Islet of Langerhans (tissue), 1 donor: ENCODE data around the gene PEX10.

Experiments used
- FAIRE-seq: peaks from one replicate; lab custom pipeline; 2011; peaks lifted over from hg19 to GRCh38; lab: Jason Lieb, UNC

Gene PEX10

DNA sequence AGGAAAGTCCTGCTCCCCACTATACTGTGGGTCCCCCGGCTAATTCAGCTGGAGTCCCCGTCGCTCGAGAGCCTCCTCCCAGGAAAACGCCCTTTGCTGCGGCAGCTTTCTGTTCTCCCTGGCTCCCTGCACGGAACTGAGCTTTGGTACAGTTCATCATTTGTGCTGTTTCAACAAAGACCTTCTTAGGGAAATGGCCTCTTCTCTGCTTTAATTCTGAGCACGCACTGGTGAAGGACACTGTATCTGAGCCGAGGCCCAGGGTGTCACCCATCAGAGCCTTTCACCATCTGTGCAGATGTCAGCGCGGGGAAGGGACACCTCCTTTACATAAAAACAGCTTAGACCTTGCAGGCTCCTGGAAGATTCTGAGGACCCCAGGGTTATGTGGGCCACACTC, 13.5 kb upstream of the PEX10 start:
- FAIRE-seq: no peak

DNA sequence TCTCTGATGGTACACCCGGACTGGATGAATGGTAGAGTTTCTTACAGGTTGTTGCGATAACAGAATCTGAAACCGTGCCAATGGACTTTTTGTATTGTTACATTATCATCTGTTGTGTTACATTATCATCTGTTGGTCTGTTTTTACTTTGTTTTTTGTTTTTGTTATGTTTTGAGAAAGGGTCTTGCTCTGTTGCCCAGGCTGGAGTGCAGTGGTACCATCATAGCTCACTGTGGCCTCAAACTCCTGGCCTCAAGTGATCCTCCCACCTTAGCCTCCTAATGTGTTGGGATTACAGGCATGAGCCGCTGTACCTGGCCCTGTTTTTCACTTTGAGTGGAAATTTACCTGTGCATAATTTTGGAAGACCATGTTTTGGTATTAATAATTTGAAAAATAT, 10.2 kb upstream of the PEX10 start:
- no peak for FAIRE-seq

DNA sequence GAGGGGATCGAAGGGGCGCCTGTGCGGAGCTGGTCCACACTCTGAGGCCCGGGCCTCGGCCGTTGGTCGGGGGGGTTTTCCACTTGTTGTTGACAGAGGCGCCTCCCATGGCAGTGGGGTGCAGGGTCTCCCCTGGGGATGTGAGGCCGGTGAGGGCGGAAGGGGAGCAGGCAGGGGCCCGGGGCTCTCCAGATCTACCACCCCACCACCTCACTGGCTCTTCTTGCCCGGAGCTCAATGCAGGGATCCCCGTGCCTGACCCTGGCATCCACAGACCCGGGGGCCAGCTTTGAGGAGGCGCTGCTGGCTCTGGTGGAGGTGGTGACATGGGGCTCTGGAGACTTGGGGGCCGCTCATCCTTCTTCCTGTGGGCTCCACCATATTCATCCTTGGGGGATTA, 7.1 kb upstream of the PEX10 start:
- no peak for FAIRE-seq

DNA sequence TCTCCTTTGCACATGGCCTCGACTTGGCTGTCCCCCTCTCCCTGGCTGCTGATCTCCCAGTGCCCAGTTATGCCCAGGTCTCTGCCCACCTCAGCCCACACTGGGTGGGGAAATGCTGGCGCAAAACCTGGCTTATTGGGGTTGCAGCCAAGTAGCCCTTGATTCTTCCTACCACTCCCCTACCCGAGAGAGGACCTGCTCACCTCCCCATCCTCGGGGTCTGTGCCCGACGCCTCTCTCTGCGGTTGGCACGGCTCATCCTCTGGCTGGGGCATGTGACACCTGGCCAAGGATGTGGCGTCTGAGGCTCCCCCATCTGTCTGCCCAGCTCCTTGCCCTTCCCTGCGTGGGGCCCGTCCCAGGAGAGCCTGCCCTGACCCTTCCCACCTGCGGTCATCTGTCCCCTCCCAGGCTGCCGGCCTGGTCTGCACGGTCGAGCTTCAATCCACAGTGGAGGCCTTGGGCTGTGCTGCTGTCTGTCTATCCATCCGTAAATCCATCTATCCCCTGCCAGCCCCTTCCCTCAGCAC, 6.5 kb upstream of the PEX10 start:
- no peak for FAIRE-seq

DNA sequence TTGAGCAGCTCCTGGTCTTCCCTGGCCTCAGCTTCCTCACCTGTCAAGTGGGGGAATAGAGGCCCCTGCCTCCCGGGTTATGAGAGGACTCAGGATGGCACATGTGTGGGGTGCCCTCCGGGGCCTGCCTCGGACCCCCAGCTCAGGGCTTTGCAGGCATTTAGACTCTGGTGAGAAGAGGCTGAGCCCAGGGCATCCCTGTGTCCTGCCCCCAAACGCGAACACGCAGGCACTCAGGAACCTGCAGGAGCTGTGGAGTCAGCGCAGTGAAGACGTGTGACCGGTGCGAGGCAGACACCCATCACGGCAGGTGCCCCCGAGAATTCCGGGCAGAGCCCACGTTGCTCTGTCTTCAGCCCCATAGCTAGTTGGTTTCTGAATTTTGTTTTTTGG, 5.5 kb upstream of the PEX10 start:
- no peak for FAIRE-seq

DNA sequence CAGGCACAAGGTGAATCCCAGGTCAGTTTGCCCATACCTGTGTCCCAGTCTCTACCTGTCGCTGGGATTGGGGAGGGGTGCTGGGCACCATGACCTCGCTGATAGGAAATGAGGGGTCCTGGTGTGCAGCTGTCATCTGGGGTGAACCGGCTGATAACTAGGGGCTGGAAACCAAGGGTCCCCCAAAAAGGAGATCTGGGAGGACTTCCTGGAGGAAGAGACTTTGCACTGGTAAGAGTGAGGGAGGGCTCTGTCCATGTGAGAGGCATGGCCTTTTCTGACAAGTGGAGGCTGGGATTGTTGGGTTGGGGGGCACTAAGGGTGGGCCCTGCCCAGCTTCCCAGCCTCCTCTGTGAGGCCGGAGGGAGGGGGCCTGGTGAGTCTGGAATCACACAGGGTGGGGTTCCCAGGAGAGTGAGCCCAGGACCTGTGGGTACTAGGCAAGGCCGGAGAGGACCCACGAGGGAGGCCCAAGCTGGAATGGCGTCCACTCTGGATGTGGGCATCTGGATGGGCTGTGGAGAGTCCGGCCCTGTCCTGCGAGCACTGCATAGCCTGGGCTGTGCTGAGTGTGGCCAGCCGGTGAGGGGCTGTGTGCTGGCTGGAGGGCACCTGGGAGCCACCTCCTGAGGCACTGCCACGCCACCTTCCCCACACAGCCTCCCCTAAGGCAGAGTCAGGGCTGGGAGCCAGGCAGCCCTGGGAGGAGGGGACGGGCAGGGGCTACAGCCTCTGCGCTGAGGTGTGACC, 4.9 kb upstream of the PEX10 start:
- FAIRE-seq: no peak

DNA sequence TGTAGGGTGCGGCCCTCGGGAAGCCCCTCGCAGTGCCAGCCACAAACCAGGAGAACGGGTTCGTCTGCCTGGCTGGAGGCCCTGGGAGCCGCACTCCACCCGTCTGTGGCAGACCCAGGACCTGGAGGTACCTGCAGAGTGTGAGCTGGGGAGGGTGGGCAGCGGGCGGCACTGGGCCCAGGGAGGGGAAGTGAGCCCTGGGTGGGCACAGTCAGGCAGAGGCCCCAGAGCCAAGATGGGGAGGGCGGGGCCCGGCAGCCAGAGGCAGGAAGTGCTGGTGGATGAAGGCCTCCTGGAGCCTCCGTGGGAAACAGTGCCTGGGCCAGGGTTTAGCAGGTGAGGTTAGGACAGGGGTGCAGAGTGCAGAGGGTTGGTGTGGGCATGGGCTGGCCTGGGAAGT, 4.0 kb upstream of the PEX10 start:
- no peak for FAIRE-seq

DNA sequence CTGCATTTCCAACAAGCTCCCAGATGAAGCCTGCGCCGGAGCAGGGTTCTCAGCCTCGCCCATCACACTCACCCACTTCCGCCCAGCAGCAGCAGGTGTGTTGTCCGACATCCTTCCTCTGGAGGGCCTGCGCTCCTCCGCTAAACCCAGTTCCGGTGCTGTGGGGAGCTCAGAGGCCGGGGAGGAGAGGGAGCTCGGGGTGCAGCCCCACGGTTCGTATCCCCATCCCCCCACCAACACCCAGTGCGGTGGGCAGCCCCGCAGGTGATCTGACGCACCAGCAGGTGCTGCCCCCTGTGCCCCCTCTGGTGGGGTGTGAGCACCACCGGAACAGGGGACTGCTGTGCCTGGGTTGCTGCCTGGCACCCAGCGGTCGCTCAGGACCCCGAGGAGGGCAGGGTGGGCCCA, 3.4 kb upstream of the PEX10 start:
- no peak for FAIRE-seq

DNA sequence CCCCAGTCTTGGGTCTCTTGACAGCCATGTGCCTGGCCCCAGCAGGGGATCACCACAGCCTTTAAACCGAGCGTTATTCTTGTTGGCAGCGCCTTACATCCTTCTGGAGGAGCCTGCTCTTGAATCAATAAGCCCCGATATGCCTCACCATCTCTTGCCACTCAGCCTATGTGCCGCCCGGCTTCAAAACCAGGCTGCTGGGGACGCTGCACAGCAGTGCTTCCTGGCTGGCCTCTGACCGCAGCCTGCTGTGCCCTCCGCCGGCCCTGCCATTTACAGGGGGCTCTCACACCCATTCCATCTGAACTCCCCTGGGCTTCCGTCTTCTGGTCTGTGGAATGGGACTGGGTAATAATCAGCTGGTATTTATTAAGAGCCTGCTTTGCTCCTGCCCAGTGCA, 3.0 kb upstream of the PEX10 start:
- no peak for FAIRE-seq

DNA sequence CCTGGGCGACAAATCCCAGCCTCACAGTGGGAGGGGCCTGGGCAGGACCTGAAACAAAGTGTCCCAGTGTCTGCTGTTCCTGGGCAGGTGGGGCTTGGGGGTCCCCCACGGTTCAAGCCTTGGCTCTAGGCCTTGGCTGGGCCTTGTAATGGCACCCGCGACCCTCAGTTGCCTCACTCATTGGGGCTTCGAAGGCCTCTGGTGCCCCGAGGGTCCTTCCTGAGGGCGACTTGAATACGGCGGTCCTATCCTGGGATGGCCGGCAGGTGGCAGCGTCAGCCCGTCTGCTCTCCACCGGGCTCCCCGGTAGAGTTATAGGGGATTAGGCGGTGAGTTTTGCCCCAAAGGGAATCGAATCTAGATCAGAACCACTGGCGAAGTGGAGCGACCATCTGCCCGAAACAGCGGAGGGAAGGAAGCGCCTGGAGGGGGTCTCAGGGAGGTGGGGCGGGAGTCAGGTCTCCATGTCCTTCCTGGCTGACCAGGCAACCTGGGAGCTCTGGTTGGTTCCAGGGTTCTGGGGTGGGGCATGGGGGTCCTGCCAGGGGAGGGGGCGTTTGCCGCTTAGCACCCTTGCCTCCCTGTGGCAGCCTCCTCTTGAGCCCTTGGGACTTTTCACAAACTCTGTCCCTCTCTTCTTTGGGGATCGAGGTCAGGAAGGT, 2.1 kb upstream of the PEX10 start:
- no peak for FAIRE-seq

DNA sequence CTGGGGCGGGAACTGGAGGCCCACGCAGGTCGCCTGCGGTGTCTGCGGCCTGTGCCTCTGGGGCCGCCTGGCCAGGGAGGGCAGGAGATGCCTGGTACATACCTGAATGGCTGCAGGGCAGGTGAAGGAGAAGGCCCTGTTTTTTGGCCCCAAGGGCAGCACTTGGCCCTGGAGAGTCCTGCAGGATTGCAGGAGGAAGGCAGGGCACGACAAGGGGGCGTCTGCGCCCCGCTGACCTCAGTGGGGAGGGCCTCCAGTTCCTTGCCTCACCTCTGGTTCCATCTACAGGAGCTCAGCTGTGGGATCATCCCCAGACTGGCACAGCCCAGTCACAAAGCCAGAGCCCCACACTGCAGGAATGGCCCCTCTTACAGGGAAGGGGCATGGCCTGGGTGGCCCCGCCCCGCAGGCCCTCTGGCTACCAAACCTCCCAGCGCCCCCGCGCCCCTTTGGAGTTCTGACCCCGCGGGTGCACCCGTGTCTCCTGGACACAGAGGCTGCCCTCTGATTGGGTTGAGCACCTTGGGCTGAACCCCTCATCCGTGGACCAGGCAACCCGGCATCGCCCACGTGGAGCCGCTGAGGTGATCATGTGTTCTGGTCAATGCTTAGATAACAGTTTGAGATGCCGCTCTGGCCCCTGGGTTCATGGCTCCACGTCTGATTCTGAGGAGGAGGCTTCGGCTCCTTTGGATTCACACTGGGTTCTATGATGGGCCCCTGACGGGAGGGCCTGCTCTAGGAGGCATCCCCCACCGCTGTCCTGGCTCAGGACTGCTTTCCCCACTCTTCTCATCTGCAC, 1.3 kb upstream of the PEX10 start:
- no peak for FAIRE-seq

DNA sequence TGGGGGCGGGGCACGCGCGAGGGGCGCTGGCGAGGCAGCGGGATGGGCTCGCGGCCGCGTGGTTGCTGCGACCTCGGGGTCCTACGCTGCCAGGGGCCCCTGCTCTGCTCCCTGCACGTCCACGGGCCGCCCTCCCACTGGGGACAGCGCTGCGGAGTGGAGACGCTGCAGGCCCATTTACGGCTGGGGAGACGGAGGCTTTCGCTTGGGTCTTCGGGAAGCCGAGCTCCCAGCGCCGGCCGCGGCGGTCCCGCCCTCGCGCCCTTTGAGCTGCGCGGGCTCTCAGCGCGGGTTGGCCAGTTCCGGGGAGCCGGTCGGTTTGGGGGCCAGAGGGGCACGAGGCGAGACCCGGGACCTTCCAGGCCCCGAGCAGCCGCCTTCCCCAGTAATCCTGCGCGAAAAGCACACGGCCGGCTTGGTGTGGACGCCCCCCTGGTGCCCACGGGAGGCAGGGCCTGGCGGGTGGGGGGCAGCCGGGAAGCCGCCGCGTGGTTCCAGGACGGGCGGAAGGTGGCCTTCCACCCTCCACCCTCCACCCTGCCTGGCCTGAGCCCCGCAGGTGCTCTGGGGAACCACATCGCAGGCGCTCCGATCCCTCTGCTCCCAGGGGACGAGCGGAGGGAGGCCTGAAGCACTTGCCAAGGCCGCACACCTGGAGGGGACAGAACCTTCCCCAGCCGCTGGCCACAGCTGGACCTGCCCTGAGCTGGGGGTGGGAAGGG, 570 bp upstream of the PEX10 start:
- no peak for FAIRE-seq

DNA sequence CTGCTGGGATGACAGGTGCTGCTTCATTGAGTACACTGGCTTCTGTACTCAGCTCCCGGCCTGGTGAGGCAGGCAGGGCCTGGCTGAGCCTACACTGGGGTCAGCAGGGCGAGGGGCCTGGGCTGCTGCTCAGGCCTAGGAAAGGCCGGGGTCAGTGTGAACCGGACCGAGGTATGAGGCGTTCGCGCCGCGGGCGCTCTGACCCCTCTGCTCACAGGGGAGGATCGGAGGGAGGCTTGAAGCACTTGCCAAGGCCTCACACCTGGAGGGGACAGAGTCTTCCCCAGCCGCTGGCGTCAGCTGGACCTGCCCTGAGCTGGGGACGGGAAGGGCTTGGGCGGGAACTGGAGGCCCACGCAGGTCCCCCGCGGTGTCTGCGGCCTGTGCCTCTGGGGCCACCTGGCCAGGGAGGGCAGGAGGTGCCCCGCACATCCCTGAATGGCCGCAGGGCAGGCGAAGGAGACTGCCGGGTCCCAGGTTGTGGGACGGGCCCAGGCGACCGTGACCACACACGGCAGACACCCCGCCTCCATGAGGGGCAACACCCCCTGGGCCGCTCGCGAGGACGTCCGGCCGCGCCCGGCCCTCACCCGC, 466 bp downstream of the PEX10 start:
- no peak for FAIRE-seq

DNA sequence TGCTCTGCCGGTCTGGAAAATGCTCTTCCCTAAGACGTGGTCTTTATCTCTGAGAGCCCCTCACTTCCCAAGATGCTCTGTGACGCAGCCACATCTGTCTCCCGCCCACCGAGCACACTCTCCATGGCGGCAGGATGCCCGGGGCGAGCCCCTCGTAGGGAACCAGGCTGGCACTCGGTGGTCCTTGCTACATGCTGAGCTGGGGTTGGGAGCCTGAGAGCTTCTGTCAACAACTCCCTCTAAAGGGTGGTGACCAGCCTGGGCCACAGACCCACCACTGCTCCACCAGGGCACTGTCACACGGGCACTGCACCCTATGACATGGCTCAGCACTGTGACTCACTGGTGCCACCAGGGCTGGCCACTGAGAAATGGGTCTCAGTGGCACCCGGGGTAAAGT, 2.6 kb downstream of the PEX10 start:
- no peak for FAIRE-seq

DNA sequence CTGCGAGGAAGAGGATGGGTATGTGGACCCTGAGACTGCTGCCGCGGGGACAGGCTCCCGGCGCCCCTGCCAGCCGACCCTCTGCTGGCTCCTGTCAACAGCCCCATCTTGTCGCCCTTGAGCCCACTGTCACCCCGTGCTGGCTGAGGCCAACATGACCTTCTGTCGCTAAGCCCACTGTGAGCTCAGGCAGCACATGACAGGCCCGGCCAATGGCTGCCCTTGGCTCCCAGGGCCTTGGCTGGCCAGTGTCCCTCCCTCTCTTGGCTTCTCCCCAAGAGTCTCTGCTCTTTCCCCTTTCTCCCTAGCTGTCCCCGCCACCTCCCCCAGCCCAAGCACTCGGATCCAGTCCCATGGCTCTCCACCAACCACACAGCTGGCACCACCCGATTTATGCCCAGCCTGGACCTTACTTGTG, 3.5 kb downstream of the PEX10 start:
- no peak for FAIRE-seq

DNA sequence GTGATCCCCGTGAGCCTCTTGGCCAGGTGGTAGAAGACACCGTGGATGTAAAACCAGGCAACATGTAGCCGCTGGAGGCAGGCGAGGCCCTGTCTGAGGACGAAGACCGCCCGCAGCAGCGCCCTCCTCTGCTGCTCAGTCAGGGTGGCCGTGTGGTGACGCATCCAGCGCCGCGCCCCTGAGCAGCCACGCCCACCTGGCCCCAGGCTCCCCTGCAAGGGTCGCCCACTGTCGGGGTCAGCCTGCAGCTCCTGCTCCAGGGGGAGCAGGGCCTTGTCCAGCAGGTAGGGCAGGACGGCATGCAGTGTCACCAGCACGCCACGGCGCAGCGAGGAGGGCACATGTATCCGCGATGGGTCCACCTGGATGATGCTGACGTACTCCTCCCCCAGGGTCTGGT, 3.9 kb downstream of the PEX10 start:
- no peak for FAIRE-seq

DNA sequence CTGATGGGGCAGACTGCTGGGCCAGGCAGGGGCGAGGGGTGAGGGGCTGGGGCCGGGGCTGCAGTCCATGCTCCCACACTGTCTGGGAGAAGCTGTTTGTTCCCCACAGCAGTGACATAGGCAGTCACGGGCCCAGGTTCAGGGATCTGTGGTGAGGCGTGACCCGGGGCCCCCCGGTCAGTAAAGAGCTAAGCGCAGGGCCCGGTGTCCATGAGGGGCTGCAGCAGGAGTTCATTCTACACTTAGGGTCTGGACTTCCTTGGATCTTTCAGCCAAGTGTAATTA, 4.4 kb downstream of the PEX10 start:
- no peak for FAIRE-seq

DNA sequence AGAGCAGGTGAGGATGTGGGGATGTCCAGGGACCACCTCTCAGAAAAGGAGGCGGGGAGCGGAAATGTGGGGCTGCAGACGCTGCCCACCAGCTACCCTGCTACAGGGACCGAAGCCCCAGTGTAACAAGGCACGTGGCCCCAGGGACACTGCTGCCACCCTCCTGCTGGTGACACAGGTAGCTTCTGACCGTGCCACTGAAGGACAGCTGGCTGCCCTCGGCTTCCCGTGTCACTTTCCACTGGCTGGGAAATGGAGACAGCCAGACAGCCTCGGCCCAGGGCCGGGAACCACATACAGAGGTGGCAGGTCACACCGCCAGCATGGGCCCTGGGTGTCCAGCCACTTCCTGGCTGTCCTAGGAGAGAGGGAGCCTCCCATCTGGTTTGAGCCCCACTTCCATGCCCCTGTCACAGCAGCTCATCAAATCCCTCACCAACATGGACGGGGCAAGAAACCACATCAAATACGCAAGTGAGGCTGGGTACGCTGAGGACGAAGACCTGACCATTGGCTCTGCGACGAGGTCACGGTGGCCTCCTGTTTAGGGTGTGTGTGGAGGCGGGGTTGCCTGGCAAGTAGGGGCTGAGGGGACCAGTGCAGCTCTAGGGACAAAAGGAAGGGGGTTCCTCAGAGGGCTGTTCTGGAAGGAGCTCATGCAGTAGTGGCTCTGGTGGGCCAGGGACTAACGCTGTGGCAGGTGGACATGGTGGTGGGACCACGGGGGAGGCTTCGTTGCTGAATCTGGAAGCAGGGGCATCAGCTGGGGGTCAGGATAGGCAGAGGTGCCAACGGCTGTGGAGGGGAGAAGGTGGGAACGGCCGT, 5.0 kb downstream of the PEX10 start:
- FAIRE-seq: no peak

DNA sequence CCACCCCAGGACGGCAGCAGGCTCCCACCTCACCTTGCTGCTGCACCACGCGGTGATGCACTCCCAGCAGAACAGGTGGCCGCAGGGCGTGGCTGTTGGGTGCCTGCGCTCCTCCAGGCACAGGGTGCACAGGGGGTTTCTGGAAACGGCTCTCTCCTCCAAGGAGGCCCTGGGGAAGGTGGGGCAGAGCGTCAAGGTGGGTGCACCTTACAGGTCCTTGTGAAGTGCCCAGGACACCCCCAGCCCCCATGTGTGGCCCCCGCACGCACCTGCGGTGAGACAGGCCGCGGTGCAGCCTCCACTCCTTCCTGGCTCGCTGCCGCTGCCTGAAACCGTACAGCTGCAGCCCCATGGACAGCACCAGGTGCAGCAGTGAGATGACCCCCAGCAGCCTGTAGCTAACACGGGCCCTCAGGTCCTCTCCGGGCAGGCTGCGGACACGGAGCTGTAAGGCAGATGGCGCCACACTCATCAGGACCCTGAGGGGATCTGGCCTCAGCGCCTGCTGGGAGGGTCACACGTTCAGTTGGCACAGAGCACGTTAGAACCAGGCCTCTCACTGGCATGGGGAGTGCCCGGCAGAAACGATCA, 5.8 kb downstream of the PEX10 start:
- no peak for FAIRE-seq

DNA sequence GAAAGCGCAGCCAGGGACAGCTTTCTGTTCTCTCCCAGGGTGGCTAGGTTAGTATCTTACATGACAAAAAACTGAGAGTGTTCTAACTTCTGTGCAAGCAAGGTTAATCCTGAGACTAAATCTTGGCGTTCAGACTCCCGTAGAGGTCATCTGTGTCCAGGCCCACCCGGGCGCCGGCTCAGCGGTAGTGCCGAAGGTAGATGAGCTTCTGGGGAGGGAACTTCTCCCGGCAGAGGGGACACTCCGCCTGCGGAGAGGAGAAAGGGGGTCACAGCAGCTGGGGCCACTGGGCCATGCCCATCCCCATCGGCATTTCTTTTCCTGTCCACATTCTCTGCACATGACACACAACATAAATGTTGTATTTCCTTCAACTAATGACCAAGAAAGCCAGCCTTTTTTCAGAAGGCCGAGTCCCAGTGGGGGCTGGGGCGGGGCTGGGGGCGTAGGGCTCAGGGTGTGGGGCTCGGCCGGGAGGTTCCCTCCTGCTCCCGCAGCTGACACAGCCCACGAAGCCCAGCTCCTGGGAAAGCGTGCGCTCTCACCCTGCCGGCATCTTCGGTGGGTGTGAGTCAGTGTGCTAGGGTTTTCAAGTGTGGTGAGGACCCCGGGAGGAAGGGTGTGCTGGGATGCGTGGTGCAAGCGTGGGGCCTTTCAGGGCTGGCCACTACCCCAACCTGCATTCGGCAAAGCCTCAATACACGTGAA, 6.6 kb downstream of the PEX10 start:
- no peak for FAIRE-seq
